Measurements from ENCODE around the gene CEP112.

DNA sequence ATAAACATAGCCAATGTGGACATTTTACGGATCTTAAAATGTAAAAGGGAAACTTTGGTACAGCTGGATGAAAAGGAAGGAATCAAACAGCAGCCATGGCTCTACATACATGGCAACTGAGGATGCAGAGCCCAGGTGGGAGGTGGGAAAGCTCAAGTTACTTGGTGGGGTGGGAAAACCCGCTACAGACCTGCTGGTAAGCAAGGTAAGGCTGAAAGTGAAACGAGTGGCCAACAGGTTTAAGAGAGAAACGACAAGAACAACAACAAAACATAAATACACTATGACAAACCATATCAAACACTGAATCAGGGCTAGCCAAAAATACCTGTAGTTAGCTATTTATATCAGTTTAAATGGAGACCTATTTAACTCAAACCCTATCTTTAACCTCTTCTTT, 185.3 kb downstream of the CEP112 start:
- TF ChIP-seq, protein P1, sequence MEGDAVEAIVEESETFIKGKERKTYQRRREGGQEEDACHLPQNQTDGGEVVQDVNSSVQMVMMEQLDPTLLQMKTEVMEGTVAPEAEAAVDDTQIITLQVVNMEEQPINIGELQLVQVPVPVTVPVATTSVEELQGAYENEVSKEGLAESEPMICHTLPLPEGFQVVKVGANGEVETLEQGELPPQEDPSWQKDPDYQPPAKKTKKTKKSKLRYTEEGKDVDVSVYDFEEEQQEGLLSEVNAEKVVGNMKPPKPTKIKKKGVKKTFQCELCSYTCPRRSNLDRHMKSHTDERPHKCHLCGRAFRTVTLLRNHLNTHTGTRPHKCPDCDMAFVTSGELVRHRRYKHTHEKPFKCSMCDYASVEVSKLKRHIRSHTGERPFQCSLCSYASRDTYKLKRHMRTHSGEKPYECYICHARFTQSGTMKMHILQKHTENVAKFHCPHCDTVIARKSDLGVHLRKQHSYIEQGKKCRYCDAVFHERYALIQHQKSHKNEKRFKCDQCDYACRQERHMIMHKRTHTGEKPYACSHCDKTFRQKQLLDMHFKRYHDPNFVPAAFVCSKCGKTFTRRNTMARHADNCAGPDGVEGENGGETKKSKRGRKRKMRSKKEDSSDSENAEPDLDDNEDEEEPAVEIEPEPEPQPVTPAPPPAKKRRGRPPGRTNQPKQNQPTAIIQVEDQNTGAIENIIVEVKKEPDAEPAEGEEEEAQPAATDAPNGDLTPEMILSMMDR (IDR thresholded peaks at IDR 0.05 in 2 of 3, conservative IDR thresholded peaks at IDR 0.05 in 1 of 3; ENCODE audit: insufficient read depth in 2 of 3, low read depth in 1 of 3, low read length in 3 of 3) = no peak
- TF ChIP-seq FOXK1 (CRISPR knock-in tag; IDR thresholded peaks at IDR 0.05; ENCODE audit: borderline replicate concordance) (no peak), ETV6 (IDR thresholded peaks at IDR 0.05; ENCODE audit: borderline replicate concordance in 1 of 2, low read depth in 2 of 2, low read length in 1 of 2) (no peak), ETV6 (CRISPR knock-in tag; IDR thresholded peaks at IDR 0.05; ENCODE audit: borderline replicate concordance) (no peak), EP300 (IDR thresholded peaks at IDR 0.05; ENCODE audit: low read length) (no peak), SREBF1 (IDR thresholded peaks at IDR 0.05; ENCODE audit: borderline replicate concordance, low read depth, low read length) (no peak), ERF (CRISPR knock-in tag; IDR thresholded peaks at IDR 0.05) (no peak), ZBTB7A (IDR thresholded peaks at IDR 0.05; ENCODE audit: borderline replicate concordance, control insufficient read depth, low read depth, low read length) (no peak)
- TF ChIP-seq, protein P2, sequence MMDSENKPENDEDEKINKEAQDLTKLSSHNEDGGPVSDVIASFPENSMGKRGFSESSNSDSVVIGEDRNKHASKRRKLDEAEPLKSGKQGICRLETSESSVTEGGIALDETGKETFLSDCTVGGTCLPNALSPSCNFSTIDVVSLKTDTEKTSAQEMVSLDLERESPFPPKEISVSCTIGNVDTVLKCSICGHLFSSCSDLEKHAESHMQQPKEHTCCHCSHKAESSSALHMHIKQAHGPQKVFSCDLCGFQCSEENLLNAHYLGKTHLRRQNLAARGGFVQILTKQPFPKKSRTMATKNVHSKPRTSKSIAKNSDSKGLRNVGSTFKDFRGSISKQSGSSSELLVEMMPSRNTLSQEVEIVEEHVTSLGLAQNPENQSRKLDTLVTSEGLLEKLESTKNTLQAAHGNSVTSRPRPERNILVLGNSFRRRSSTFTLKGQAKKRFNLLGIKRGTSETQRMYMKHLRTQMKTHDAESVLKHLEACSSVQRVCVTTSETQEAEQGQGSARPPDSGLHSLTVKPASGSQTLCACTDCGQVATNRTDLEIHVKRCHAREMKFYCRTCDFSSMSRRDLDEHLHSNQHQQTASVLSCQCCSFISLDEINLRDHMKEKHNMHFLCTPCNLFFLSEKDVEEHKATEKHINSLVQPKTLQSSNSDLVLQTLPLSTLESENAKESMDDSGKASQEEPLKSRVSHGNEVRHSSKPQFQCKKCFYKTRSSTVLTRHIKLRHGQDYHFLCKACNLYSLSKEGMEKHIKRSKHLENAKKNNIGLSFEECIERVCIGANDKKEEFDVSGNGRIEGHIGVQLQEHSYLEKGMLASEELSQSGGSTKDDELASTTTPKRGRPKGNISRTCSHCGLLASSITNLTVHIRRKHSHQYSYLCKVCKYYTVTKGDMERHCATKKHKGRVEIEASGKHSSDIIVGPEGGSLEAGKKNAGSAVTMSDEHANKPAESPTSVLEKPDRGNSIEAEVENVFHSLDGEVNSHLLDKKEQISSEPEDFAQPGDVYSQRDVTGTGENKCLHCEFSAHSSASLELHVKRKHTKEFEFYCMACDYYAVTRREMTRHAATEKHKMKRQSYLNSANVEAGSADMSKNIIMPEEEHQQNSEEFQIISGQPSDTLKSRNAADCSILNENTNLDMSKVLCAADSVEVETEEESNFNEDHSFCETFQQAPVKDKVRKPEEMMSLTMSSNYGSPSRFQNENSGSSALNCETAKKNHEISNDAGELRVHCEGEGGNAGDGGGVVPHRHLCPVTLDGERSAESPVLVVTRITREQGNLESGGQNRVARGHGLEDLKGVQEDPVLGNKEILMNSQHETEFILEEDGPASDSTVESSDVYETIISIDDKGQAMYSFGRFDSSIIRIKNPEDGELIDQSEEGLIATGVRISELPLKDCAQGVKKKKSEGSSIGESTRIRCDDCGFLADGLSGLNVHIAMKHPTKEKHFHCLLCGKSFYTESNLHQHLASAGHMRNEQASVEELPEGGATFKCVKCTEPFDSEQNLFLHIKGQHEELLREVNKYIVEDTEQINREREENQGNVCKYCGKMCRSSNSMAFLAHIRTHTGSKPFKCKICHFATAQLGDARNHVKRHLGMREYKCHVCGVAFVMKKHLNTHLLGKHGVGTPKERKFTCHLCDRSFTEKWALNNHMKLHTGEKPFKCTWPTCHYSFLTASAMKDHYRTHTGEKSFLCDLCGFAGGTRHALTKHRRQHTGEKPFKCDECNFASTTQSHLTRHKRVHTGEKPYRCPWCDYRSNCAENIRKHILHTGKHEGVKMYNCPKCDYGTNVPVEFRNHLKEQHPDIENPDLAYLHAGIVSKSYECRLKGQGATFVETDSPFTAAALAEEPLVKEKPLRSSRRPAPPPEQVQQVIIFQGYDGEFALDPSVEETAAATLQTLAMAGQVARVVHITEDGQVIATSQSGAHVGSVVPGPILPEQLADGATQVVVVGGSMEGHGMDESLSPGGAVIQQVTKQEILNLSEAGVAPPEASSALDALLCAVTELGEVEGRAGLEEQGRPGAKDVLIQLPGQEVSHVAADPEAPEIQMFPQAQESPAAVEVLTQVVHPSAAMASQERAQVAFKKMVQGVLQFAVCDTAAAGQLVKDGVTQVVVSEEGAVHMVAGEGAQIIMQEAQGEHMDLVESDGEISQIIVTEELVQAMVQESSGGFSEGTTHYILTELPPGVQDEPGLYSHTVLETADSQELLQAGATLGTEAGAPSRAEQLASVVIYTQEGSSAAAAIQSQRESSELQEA (IDR thresholded peaks at IDR 0.05; ENCODE audit: low read depth) = no peak
